Measurements from ENCODE around the gene PRKD1. TPM values are rescaled to one million over a fixed set of nuclear protein-coding genes. Genes with fewer than 3 reads are reported as not detected.

PRKD1 gene
- total and polyA plus RNA-seq, 2 of the 13 experiments (the other 11 are each of a cell fraction or from before 2014, with no cell fraction given) = 0.22 to 1.3 TPM

DNA sequence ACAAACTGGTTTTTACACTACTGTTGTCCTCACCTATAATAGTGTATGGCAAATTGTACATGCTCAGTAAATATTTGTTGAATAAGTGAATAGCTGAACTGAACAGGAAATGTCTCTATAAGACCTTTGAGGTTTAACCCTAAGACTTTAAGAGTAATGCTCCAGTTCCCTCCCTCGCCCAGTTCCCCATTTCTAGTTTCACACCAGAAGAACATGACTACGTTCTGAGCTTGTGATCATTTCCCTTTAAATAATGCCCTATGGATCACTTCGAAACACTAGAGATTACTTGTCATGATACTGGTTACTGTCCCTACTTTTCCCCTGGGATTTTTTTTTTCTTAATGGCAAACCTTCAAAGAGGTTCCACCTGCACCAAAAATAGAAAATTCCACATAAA is 69.3 kb downstream of the PRKD1 start:
- intact Hi-C loops (cut with micrococcal nuclease; ENCODE audit: unreplicated experiment) = no loop called here
- ATAC-seq = no peak

More for the DNA sequence above, 69.3 kb downstream of the PRKD1 start:
- no TSS peak for BruUV-seq (replicated peaks)
- H3K4me3 ChIP-seq (replicated peaks in 1 of 3; ENCODE audit: insufficient read depth in 1 of 3, low read depth in 2 of 3, low read length in 3 of 3) = no peak overlapping the region
- DNase-seq (ENCODE audit: low spot score) = no peak
- no peak overlapping the region for H3K9ac ChIP-seq (ENCODE audit: insufficient read depth, low read depth, low read length)
- no peaks in the 10 kb centered on the region for H3K79me2 ChIP-seq (ENCODE audit: insufficient read depth, low read length)
- no peaks in the 10 kb centered on the region for H3K27me3 ChIP-seq (ENCODE audit: control insufficient read depth in 1 of 2, insufficient read depth in 2 of 2, low read length in 2 of 2)
- H3K4me2 ChIP-seq (ENCODE audit: low read depth, low read length) = no peak overlapping the region
- no peaks in the 10 kb centered on the region for H3K4me1 ChIP-seq (ENCODE audit: insufficient read depth, low read length)
- FAIRE-seq = no peak
- ChIA-PET POLR2A (no interaction called here), CTCF (ENCODE audit: low intra/inter-chr PET ratio, low total read pairs) (no interaction called here)
- WGBS (ENCODE audit: low lambda C conversion rate) = 3% methylated on average over 3 of the region's 3 CpGs
- H3K27ac ChIP-seq (ENCODE audit: extremely low read length, insufficient read depth, low read length) = no peak overlapping the region
- H3K36me3 ChIP-seq (replicated peaks in 1 of 2; ENCODE audit: control insufficient read depth in 1 of 2, insufficient read depth in 2 of 2, low read length in 2 of 2) = no peaks in the 10 kb centered on the region
- H4K20me1 ChIP-seq (ENCODE audit: insufficient read depth, low read length) = no peaks in the 10 kb centered on the region
- TF ChIP-seq SP5 (CRISPR knock-in tag; IDR thresholded peaks at IDR 0.05; ENCODE audit: borderline replicate concordance, low read depth) (no peak), EHMT2 (IDR thresholded peaks at IDR 0.05; ENCODE audit: borderline replicate concordance, low read depth, low read length) (no peak), TAF15 (IDR thresholded peaks at IDR 0.05; ENCODE audit: low read depth, low read length, poor library complexity, severe bottlenecking) (no peak), HMGA1 (CRISPR knock-in tag; conservative IDR thresholded peaks at IDR 0.05) (no peak), CENPT (CRISPR knock-in tag; IDR thresholded peaks at IDR 0.05; ENCODE audit: low read depth) (no peak), SMAD9 (CRISPR knock-in tag; IDR thresholded peaks at IDR 0.05) (no peak), POLR2A (IDR thresholded peaks at IDR 0.05; ENCODE audit: insufficient read depth in 1 of 2, low read depth in 2 of 2, low read length in 2 of 2) (no peak), RARA (CRISPR knock-in tag; IDR thresholded peaks at IDR 0.05) (no peak), SETDB1 (CRISPR knock-in tag; IDR thresholded peaks at IDR 0.05; ENCODE audit: borderline replicate concordance) (no peak), HOXA7 (CRISPR knock-in tag; IDR thresholded peaks at IDR 0.05) (no peak), ZNF543 (CRISPR knock-in tag; IDR thresholded peaks at IDR 0.05) (no peak), ZNF138 (CRISPR knock-in tag; IDR thresholded peaks at IDR 0.05; ENCODE audit: low read depth) (no peak), KMT2B (CRISPR knock-in tag; IDR thresholded peaks at IDR 0.05) (no peak), HNRNPUL1 (IDR thresholded peaks at IDR 0.05; ENCODE audit: low read depth, low read length) (no peak), ZNF790 (CRISPR knock-in tag; IDR thresholded peaks at IDR 0.05; ENCODE audit: borderline replicate concordance) (no peak), ZNF253 (CRISPR knock-in tag; IDR thresholded peaks at IDR 0.05; ENCODE audit: borderline replicate concordance) (no peak), HCFC1 (IDR thresholded peaks at IDR 0.05; ENCODE audit: low read depth, low read length) (no peak), JARID2 (CRISPR knock-in tag; IDR thresholded peaks at IDR 0.05; ENCODE audit: insufficient replicate concordance) (no peak), NFRKB (IDR thresholded peaks at IDR 0.05) (no peak)
- TF ChIP-seq, protein P1, sequence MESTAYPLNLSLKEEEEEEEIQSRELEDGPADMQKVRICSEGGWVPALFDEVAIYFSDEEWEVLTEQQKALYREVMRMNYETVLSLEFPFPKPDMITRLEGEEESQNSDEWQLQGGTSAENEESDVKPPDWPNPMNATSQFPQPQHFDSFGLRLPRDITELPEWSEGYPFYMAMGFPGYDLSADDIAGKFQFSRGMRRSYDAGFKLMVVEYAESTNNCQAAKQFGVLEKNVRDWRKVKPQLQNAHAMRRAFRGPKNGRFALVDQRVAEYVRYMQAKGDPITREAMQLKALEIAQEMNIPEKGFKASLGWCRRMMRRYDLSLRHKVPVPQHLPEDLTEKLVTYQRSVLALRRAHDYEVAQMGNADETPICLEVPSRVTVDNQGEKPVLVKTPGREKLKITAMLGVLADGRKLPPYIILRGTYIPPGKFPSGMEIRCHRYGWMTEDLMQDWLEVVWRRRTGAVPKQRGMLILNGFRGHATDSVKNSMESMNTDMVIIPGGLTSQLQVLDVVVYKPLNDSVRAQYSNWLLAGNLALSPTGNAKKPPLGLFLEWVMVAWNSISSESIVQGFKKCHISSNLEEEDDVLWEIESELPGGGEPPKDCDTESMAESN (CRISPR knock-in tag; conservative IDR thresholded peaks at IDR 0.05) = no peak
- H2AFZ ChIP-seq (ENCODE audit: low read length) = no peak overlapping the region
- H3K9me3 ChIP-seq (ENCODE audit: low read length) = peaks cover 84% of the 10 kb centered on the region
- in situ Hi-C loops (cut with HindIII; ENCODE audit: extremely low pct_ligation_motif_present, low pct_unique_long_range_greater_than_20kb) = no loop called here

All from HepG2 (cell line).